HG02852 (cell line): ENCODE results near the gene DAO.
A peak's percentile ranks its signal among the peaks of the same experiment; 100 is the strongest.
"Not testable (repeated sequence)": the region's sequence is repeated elsewhere in the genome, so short reads cannot be mapped to it uniquely, and the experiment has no call there.

Source experiments
- ATAC-seq: cut with Tn5 transposase; IDR thresholded peaks from one replicate; pipeline ENCODE4 v1.9.1; 2021; ENCODE audit warnings: mild to moderate bottlenecking, moderate library complexity; ENCODE audit not compliant: unreplicated experiment

Gene DAO

GRCh38 chr12:108849660-108850059 is 30.2 kb upstream of the DAO start:
- ATAC-seq: no peak

- ATAC-seq: peak; percentile 59
Observed at GRCh38 chr12:108850854-108851573, 28.9 kb upstream of the DAO start.

GRCh38 chr12:108852674-108853309 is 27.1 kb upstream of the DAO start:
- ATAC-seq: no peak

GRCh38 chr12:108853426-108853825 is 26.5 kb upstream of the DAO start:
- no peak for ATAC-seq

GRCh38 chr12:108853981-108854446 is 25.9 kb upstream of the DAO start:
- ATAC-seq: no peak

- no peak for ATAC-seq
Observed at GRCh38 chr12:108854451-108855283, 25.2 kb upstream of the DAO start.

- ATAC-seq: no peak
Observed at GRCh38 chr12:108855284-108856169, 24.4 kb upstream of the DAO start.

- no peak for ATAC-seq
Observed at GRCh38 chr12:108856170-108856427, 23.8 kb upstream of the DAO start.

- ATAC-seq: peak; percentile 24
Observed at GRCh38 chr12:108856428-108857157, 23.3 kb upstream of the DAO start.

- no peak for ATAC-seq
Observed at GRCh38 chr12:108857158-108857407, 22.8 kb upstream of the DAO start.

- no peak for ATAC-seq
Observed at GRCh38 chr12:108858311-108859074, 21.4 kb upstream of the DAO start.

- not testable (repeated sequence) for ATAC-seq
Observed at GRCh38 chr12:108859141-108859922, 20.6 kb upstream of the DAO start.

GRCh38 chr12:108859923-108860291 is 20.0 kb upstream of the DAO start:
- no peak for ATAC-seq

- ATAC-seq: no peak
Observed at GRCh38 chr12:108860443-108860842, 19.4 kb upstream of the DAO start.

- ATAC-seq: no peak
Observed at GRCh38 chr12:108861878-108862587, 17.9 kb upstream of the DAO start.

GRCh38 chr12:108862588-108862959 is 17.3 kb upstream of the DAO start:
- no peak for ATAC-seq

- ATAC-seq: no peak
Observed at GRCh38 chr12:108865169-108865568, 14.7 kb upstream of the DAO start.

GRCh38 chr12:108866083-108866482 is 13.8 kb upstream of the DAO start:
- not testable (repeated sequence) for ATAC-seq

- no peak for ATAC-seq
Observed at GRCh38 chr12:108868781-108869180, 11.1 kb upstream of the DAO start.
